Panc1 (cell line): ENCODE measurements around the gene DOCK1. TPM values are rescaled to one million over a fixed set of nuclear protein-coding genes. Genes with fewer than 3 reads are reported as not detected.

ENCODE experiments used
- ATAC-seq: fragments of 200-7000 bp; cut with Tn5 transposase; 2 replicates; pipeline ENCODE4 v1.9.1; 2020; ENCODE audit warnings: mild to moderate bottlenecking, moderate library complexity
- BruUV-seq: library from RNA; stranded (reverse); fragments of 400-500 nt; replicated peaks from 2 replicates; lab custom pipeline; 2021; lab: Mats Ljungman, UMichigan
- CTCF ChIA-PET: fragments of 300-600 bp; sonication (Branson Sonifier 250); formaldehyde crosslinking; loops from one replicate; lab custom pipeline; 2022; ENCODE audit warnings: antibody characterized with exemption; lab: Charles Lee
- POLR2A ChIA-PET: fragments of 300-600 bp; sonication (Branson Sonifier 250); formaldehyde crosslinking; loops from one replicate; lab custom pipeline; 2022; ENCODE audit warnings: antibody characterized with exemption; lab: Charles Lee
- DNase-seq: peaks from one replicate; pipeline ENCODE4 v3.0.0-alpha.2; 2010; ENCODE audit warnings: low read depth, low spot score
- H3K27ac ChIP-seq: 2 replicates; pipeline ENCODE4 v1.5.1; 2011; ENCODE audit warnings: mild to moderate bottlenecking, low read length, inconsistent platforms
- H3K27me3 ChIP-seq: fragments of 200-500 bp; sonication (Bioruptor generic); 2 replicates; pipeline ENCODE4 v1.6.0; 2014; ENCODE audit warnings: low read length, inconsistent platforms; ENCODE audit not compliant: control insufficient read depth, insufficient read depth
- H3K36me3 ChIP-seq: fragments of 200-500 bp; sonication (Bioruptor generic); 2 replicates; pipeline ENCODE4 v1.5.1; 2014; ENCODE audit warnings: inconsistent platforms, mild to moderate bottlenecking, low read length, moderate library complexity; ENCODE audit not compliant: control insufficient read depth, insufficient read depth
- H3K4me1 ChIP-seq: 2 replicates; pipeline ENCODE4 v1.5.1; 2011; ENCODE audit warnings: inconsistent platforms, mild to moderate bottlenecking, low read length, moderate library complexity; ENCODE audit not compliant: control insufficient read depth, insufficient read depth
- H3K4me3 ChIP-seq, 2 experiments: 2 replicates each; pipeline ENCODE4 v1.5.1; 2011 to 2012; ENCODE audit warnings: low read depth in 2 of 2, low read length in 2 of 2, mild to moderate bottlenecking in 2 of 2, inconsistent platforms in 1 of 2, moderate library complexity in 1 of 2
- H3K9me3 ChIP-seq: fragments of 200-500 bp; sonication (Bioruptor generic); 2 replicates; pipeline ENCODE4 v1.5.1; 2014; ENCODE audit warnings: low read depth, mild to moderate bottlenecking, inconsistent platforms, low read length, moderate library complexity; ENCODE audit not compliant: control insufficient read depth, insufficient read depth
- POLR2AphosphoS5 ChIP-seq: IDR thresholded peaks from 2 replicates; pipeline ENCODE4 v1.6.1; 2012; ENCODE audit warnings: mild to moderate bottlenecking, low read depth, low read length, moderate library complexity
- SIN3A ChIP-seq: IDR thresholded peaks from 2 replicates; pipeline ENCODE4 v1.6.1; 2012; ENCODE audit warnings: low read depth, mild to moderate bottlenecking, low read length, moderate library complexity, borderline replicate concordance; ENCODE audit not compliant: insufficient read depth
- TCF7L2 ChIP-seq: IDR thresholded peaks from 2 replicates; pipeline ENCODE4 v1.6.1; 2011; ENCODE audit warnings: mild to moderate bottlenecking, low read depth, low read length, inconsistent platforms
- in situ Hi-C: cut with HindIII; loops from 2 replicates; pipeline ENCODE4 v1.10.0; 2016; ENCODE audit warnings: low sequenced_read_pairs, low pct_unique_long_range_greater_than_20kb
- intact Hi-C: fragments of 100-400 bp; cut with micrococcal nuclease; formaldehyde crosslinking; loops from one replicate; pipeline ENCODE4 v1.10.0; 2022; ENCODE audit not compliant: unreplicated experiment
- total RNA-seq: library from RNA; stranded (reverse); gene quantifications from one replicate; pipeline ENCODE4 v1.2.1, GENCODE V29; 2021; ENCODE audit not compliant: unreplicated experiment
- TF ChIP-seq, protein P1 (sequence below), 2 experiments: IDR thresholded peaks; 2 replicates each; pipeline ENCODE4 v1.6.1; 2011 to 2012; ENCODE audit warnings: low read depth in 2 of 2, control low read depth in 1 of 2, low read length in 1 of 2, mild to moderate bottlenecking in 1 of 2, moderate library complexity in 1 of 2; ENCODE audit not compliant: insufficient read depth in 1 of 2
- TF ChIP-seq, protein P2 (sequence below): fragments of 450-650 bp; IDR thresholded peaks from 2 replicates; pipeline ENCODE4 v1.5.1; 2017; ENCODE audit warnings: mild to moderate bottlenecking

DOCK1 gene
- total RNA-seq, 1 experiment from 2014 or later: 67.6 TPM

DNA sequence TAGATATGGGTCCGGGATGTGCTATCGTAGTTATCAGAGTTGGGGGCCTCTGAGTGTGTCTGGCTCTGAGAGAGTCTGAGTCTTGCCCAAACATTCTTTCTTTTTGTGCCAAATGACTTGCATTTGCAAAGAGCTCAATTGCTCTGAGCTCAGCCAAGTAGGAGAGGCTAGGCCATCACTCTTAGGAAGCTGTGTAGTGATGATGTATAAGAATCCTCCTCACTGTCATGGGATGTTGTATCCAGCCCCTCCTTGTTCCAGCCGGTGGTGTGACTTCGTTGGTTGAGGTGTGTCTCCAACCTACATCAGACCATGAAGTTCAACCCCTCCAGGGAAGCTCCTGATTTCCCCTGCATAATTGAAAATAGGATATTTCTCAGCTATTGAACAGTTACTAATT, 546.4 kb downstream of the DOCK1 start:
- in situ Hi-C loops: no loop called here
- TF ChIP-seq, protein P1, sequence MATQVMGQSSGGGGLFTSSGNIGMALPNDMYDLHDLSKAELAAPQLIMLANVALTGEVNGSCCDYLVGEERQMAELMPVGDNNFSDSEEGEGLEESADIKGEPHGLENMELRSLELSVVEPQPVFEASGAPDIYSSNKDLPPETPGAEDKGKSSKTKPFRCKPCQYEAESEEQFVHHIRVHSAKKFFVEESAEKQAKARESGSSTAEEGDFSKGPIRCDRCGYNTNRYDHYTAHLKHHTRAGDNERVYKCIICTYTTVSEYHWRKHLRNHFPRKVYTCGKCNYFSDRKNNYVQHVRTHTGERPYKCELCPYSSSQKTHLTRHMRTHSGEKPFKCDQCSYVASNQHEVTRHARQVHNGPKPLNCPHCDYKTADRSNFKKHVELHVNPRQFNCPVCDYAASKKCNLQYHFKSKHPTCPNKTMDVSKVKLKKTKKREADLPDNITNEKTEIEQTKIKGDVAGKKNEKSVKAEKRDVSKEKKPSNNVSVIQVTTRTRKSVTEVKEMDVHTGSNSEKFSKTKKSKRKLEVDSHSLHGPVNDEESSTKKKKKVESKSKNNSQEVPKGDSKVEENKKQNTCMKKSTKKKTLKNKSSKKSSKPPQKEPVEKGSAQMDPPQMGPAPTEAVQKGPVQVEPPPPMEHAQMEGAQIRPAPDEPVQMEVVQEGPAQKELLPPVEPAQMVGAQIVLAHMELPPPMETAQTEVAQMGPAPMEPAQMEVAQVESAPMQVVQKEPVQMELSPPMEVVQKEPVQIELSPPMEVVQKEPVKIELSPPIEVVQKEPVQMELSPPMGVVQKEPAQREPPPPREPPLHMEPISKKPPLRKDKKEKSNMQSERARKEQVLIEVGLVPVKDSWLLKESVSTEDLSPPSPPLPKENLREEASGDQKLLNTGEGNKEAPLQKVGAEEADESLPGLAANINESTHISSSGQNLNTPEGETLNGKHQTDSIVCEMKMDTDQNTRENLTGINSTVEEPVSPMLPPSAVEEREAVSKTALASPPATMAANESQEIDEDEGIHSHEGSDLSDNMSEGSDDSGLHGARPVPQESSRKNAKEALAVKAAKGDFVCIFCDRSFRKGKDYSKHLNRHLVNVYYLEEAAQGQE (IDR thresholded peaks at IDR 0.05; ENCODE audit: insufficient read depth in 1 of 2, low read depth in 2 of 2, low read length in 1 of 2): no peak
- TF ChIP-seq SIN3A: no peak
- no peak for TF ChIP-seq TCF7L2
- TF ChIP-seq POLR2AphosphoS5: no peak
- TF ChIP-seq, protein P2, sequence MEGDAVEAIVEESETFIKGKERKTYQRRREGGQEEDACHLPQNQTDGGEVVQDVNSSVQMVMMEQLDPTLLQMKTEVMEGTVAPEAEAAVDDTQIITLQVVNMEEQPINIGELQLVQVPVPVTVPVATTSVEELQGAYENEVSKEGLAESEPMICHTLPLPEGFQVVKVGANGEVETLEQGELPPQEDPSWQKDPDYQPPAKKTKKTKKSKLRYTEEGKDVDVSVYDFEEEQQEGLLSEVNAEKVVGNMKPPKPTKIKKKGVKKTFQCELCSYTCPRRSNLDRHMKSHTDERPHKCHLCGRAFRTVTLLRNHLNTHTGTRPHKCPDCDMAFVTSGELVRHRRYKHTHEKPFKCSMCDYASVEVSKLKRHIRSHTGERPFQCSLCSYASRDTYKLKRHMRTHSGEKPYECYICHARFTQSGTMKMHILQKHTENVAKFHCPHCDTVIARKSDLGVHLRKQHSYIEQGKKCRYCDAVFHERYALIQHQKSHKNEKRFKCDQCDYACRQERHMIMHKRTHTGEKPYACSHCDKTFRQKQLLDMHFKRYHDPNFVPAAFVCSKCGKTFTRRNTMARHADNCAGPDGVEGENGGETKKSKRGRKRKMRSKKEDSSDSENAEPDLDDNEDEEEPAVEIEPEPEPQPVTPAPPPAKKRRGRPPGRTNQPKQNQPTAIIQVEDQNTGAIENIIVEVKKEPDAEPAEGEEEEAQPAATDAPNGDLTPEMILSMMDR: no peak
- H3K27ac ChIP-seq: no peak overlapping the region
- ChIA-PET POLR2A (no interaction called here), CTCF (no interaction called here)
- H3K27me3 ChIP-seq: no peaks in the 10 kb centered on the region
- BruUV-seq: no TSS peak
- DNase-seq (no peak), ATAC-seq (no peak)
- H3K4me1 ChIP-seq: no peaks in the 10 kb centered on the region
- intact Hi-C loops: no loop called here
- H3K9me3 ChIP-seq: no peaks in the 10 kb centered on the region
- H3K36me3 ChIP-seq: no peaks in the 10 kb centered on the region; the same call in none of the 2 replicates
- no peak overlapping the region for H3K4me3 ChIP-seq

DNA sequence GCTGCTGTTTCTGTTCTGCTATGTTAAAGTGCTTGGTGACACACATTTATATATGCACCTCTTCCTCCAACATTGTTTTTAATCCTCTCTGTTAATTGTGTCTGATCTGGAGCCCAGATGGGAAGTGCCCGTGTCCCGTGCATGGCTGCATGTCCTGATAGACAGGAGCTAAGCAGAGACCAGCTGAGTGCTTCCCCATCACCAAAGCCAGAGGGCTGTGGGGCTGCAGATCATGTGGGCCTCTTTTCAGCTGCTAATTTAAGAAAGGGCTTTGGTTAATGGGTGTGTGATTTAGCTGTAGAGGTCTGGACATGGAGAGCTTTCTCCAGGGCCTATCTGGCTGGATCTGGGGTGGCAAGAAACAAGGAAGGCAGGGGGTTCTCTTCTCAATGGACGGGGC, 547.3 kb downstream of the DOCK1 start:
- H3K27me3 ChIP-seq: no peaks in the 10 kb centered on the region
- no peaks in the 10 kb centered on the region for H3K4me1 ChIP-seq
- in situ Hi-C loops: no loop called here
- ATAC-seq (no peak), DNase-seq (no peak)
- no peak overlapping the region for H3K27ac ChIP-seq
- H3K36me3 ChIP-seq: no peaks in the 10 kb centered on the region; the same call in 1 of the 2 replicates
- no peak overlapping the region for H3K4me3 ChIP-seq
- intact Hi-C loops: no loop called here
- BruUV-seq: no TSS peak
- H3K9me3 ChIP-seq: no peaks in the 10 kb centered on the region
- CTCF ChIA-PET: no interaction called here
- TF ChIP-seq, protein P1 (IDR thresholded peaks at IDR 0.05; ENCODE audit: insufficient read depth in 1 of 2, low read depth in 2 of 2, low read length in 1 of 2): no peak
- no peak for TF ChIP-seq TCF7L2
- TF ChIP-seq SIN3A: no peak
- TF ChIP-seq POLR2AphosphoS5: no peak
- TF ChIP-seq, protein P2: no peak
- POLR2A ChIA-PET: no interaction called here
